IMR-90 (cell line): ENCODE measurements around the gene SASH3. TPM values are rescaled to one million over a fixed set of nuclear protein-coding genes. Genes with fewer than 3 reads are reported as not detected.

Experiments used
- ATAC-seq: fragments of 200-7000 bp; cut with Tn5 transposase; 2 replicates; pipeline ENCODE4 v1.9.1; 2020; ENCODE audit warnings: low read depth, mild to moderate bottlenecking, moderate library complexity
- BruUV-seq: library from RNA; stranded (reverse); fragments of 400-500 nt; replicated peaks from 2 replicates; lab custom pipeline; 2021; lab: Mats Ljungman, UMichigan
- CTCF ChIA-PET: fragments of 300-600 bp; formaldehyde crosslinking; extraction: SDS; loops from one replicate; lab custom pipeline; 2021; ENCODE audit warnings: antibody characterized with exemption; lab: Yijun Ruan, JAX
- POLR2A ChIA-PET: fragments of 300-600 bp; sonication (Branson Sonifier 250); formaldehyde crosslinking; loops from one replicate; lab custom pipeline; 2022; ENCODE audit warnings: antibody characterized with exemption; ENCODE audit not compliant: unreplicated experiment; lab: Charles Lee
- DNase-seq: peaks from one replicate; pipeline ENCODE4 v3.0.0; 2013
- H2AFZ ChIP-seq: replicated peaks from 2 replicates; pipeline ENCODE3; 2013; ENCODE audit warnings: low read length, mild to moderate bottlenecking; ENCODE audit not compliant: poor library complexity
- H2AK5ac ChIP-seq: 2 replicates; pipeline ENCODE4 v1.6.1; 2013; ENCODE audit warnings: low read depth, low read length, inconsistent platforms
- H2AK9ac ChIP-seq: replicated peaks from 2 replicates; pipeline ENCODE3; 2013; ENCODE audit warnings: mild to moderate bottlenecking, low read depth, low read length, moderate library complexity; ENCODE audit not compliant: poor library complexity
- H2BK120ac ChIP-seq: 2 replicates; pipeline ENCODE4 v1.6.1; 2013; ENCODE audit warnings: low read depth, low read length, inconsistent platforms
- H2BK15ac ChIP-seq: 3 replicates; pipeline ENCODE4 v1.6.1; 2013; ENCODE audit warnings: low read depth, low read length, inconsistent platforms
- H2BK20ac ChIP-seq: 2 replicates; pipeline ENCODE4 v1.6.1; 2013; ENCODE audit warnings: low read depth, mild to moderate bottlenecking, inconsistent platforms, low read length, moderate library complexity
- H2BK5ac ChIP-seq: 2 replicates; pipeline ENCODE4 v1.6.1; 2013; ENCODE audit warnings: mild to moderate bottlenecking, low read depth, low read length, inconsistent platforms; ENCODE audit not compliant: poor library complexity, severe bottlenecking
- H3K14ac ChIP-seq: replicated peaks from 2 replicates; pipeline ENCODE4 v1.6.1; 2013; ENCODE audit warnings: low read depth, low read length, inconsistent platforms
- H3K18ac ChIP-seq: 2 replicates; pipeline ENCODE4 v1.6.1; 2013; ENCODE audit warnings: low read depth, low read length, control low read depth
- H3K23ac ChIP-seq: 2 replicates; pipeline ENCODE4 v1.6.1; 2013; ENCODE audit warnings: low read depth, low read length, inconsistent platforms
- H3K27ac ChIP-seq: 2 replicates; pipeline ENCODE4 v1.5.1; 2013; ENCODE audit warnings: mild to moderate bottlenecking, control low read depth, low read length; ENCODE audit not compliant: insufficient read depth
- H3K27me3 ChIP-seq: 2 replicates; pipeline ENCODE4 v1.6.1; 2013; ENCODE audit warnings: low read length; ENCODE audit not compliant: control insufficient read depth, insufficient read depth
- H3K36me3 ChIP-seq: 2 replicates; pipeline ENCODE4 v1.6.1; 2013; ENCODE audit warnings: low read length, mixed read lengths; ENCODE audit not compliant: control insufficient read depth, insufficient read depth
- H3K4ac ChIP-seq: 2 replicates; pipeline ENCODE4 v1.6.1; 2013; ENCODE audit warnings: low read depth, low read length, inconsistent platforms
- H3K4me1 ChIP-seq: 2 replicates; pipeline ENCODE4 v1.6.1; 2013; ENCODE audit warnings: low read length, mixed read lengths; ENCODE audit not compliant: control insufficient read depth, insufficient read depth
- H3K4me2 ChIP-seq: 2 replicates; pipeline ENCODE4 v1.6.1; 2013; ENCODE audit warnings: low read depth, mild to moderate bottlenecking, control low read depth, low read length, moderate library complexity
- H3K4me3 ChIP-seq: 2 replicates; pipeline ENCODE4 v1.5.1; 2013; ENCODE audit warnings: low read depth, mild to moderate bottlenecking, control low read depth, low read length, moderate library complexity; ENCODE audit not compliant: insufficient read depth
- H3K56ac ChIP-seq: 2 replicates; pipeline ENCODE4 v1.6.1; 2013; ENCODE audit warnings: low read length, inconsistent platforms; ENCODE audit not compliant: insufficient read depth; ENCODE audit errors: extremely low read depth
- H3K79me1 ChIP-seq, 2 experiments: 2 replicates each; pipeline ENCODE4 v1.6.1; 2013; ENCODE audit warnings: low read length in 2 of 2, inconsistent platforms in 1 of 2, low read depth in 1 of 2
- H3K9ac ChIP-seq: 2 replicates; pipeline ENCODE4 v1.6.1; 2013; ENCODE audit warnings: low read depth, low read length, control low read depth
- H3K9me1 ChIP-seq: 2 replicates; pipeline ENCODE4 v1.6.1; 2013; ENCODE audit warnings: low read length, inconsistent platforms; ENCODE audit not compliant: insufficient read depth
- H3K9me3 ChIP-seq: 2 replicates; pipeline ENCODE4 v1.6.1; 2013; ENCODE audit warnings: low read length; ENCODE audit not compliant: control insufficient read depth, insufficient read depth
- H4K20me1 ChIP-seq: 2 replicates; pipeline ENCODE4 v1.6.1; 2013; ENCODE audit warnings: low read length, inconsistent platforms; ENCODE audit not compliant: insufficient read depth
- H4K5ac ChIP-seq: 2 replicates; pipeline ENCODE4 v1.6.1; 2013; ENCODE audit warnings: mild to moderate bottlenecking, low read depth, low read length, control low read depth
- H4K8ac ChIP-seq, 2 experiments: 2 replicates each; pipeline ENCODE4 v1.6.1; 2013; ENCODE audit warnings: low read depth in 2 of 2, low read length in 2 of 2, control low read depth in 1 of 2, inconsistent platforms in 1 of 2
- H4K91ac ChIP-seq: 2 replicates; pipeline ENCODE4 v1.6.1; 2013; ENCODE audit warnings: low read depth, low read length, inconsistent platforms; ENCODE audit not compliant: insufficient read depth
- BHLHE40 ChIP-seq: fragments of 150-350 bp; IDR thresholded peaks from 2 replicates; pipeline ENCODE4 v1.6.1; 2016; ENCODE audit warnings: mild to moderate bottlenecking, low read depth, low read length
- CEBPB ChIP-seq: IDR thresholded peaks from 2 replicates; pipeline ENCODE4 v1.6.1; 2012; ENCODE audit warnings: low read depth, low read length, improper control_type of control experiment
- CHD1 ChIP-seq: IDR thresholded peaks from 2 replicates; pipeline ENCODE4 v1.6.1; 2012; ENCODE audit warnings: low read depth, low read length, improper control_type of control experiment
- ELK1 ChIP-seq: fragments of 150-350 bp; IDR thresholded peaks from 2 replicates; pipeline ENCODE4 v1.6.1; 2016; ENCODE audit warnings: low read depth, mild to moderate bottlenecking, low read length, moderate library complexity, borderline replicate concordance
- FOS ChIP-seq: fragments of 150-350 bp; IDR thresholded peaks from 2 replicates; pipeline ENCODE4 v1.6.1; 2016; ENCODE audit warnings: low read depth, low read length
- MAFK ChIP-seq: IDR thresholded peaks from 2 replicates; pipeline ENCODE4 v1.6.1; 2012; ENCODE audit warnings: low read depth, low read length, improper control_type of control experiment
- MAZ ChIP-seq: IDR thresholded peaks from 2 replicates; pipeline ENCODE4 v1.6.1; 2012; ENCODE audit warnings: low read depth, mild to moderate bottlenecking, low read length, improper control_type of control experiment, moderate library complexity, borderline replicate concordance
- NFE2L2 ChIP-seq: fragments of 150-350 bp; IDR thresholded peaks from 2 replicates; pipeline ENCODE4 v1.6.1; 2016; ENCODE audit warnings: low read depth, mild to moderate bottlenecking, low read length
- POLR2A ChIP-seq: IDR thresholded peaks from 2 replicates; pipeline ENCODE4 v1.6.1; 2012; ENCODE audit warnings: mild to moderate bottlenecking, low read depth, low read length
- RAD21 ChIP-seq: IDR thresholded peaks from 2 replicates; pipeline ENCODE4 v1.6.1; 2012; ENCODE audit warnings: low read length, improper control_type of control experiment
- RFX5 ChIP-seq: IDR thresholded peaks from 2 replicates; pipeline ENCODE4 v1.8.0; 2012; ENCODE audit warnings: low read depth, mild to moderate bottlenecking, low read length, moderate library complexity
- WGBS, 2 experiments: methylation state at CpG; one replicate each; pipeline versions ENCODE4 v1.1.5 to v1.1.7; 2013; ENCODE audit warnings: missing lambda C conversion rate in 2 of 2; ENCODE audit not compliant: insufficient read length in 1 of 2; ENCODE audit errors: extremely low coverage in 2 of 2; 5-methylcytosine and 5-hydroxymethylcytosine counted together
- dilution Hi-C: fragments of 300-500 bp; cut with HindIII; formaldehyde crosslinking; loops from one replicate; pipeline ENCODE4 v1.14.3; 2018; ENCODE audit warnings: low sequenced_read_pairs; ENCODE audit not compliant: unreplicated experiment
- in situ Hi-C: fragments of 300-500 bp; cut with MboI; formaldehyde crosslinking; loops from 3 replicates; pipeline ENCODE4 v1.14.3; 2019; ENCODE audit warnings: low sequenced_read_pairs, inconsistent platforms, mixed read lengths
- intact Hi-C: fragments of 100-400 bp; cut with micrococcal nuclease; formaldehyde crosslinking; loops from 2 replicates; pipeline ENCODE4 v1.10.0; 2022
- polyA plus RNA-seq, 3 experiments: library from polyadenylated mRNA; depleted of rRNA; stranded (reverse); fragments of >200 nt; gene quantifications; 2 replicates each; pipeline ENCODE4 v1.2.3, GENCODE V29; 2012; ENCODE audit warnings: low replicate concordance in 1 of 3
- total RNA-seq: library from RNA; depleted of rRNA; stranded (reverse); fragments of >200 nt; gene quantifications from 2 replicates; pipeline ENCODE4 v1.2.3, GENCODE V29; 2012
- TF ChIP-seq, protein P1 (sequence below): conservative IDR thresholded peaks from 2 replicates; pipeline ENCODE4 v1.5.1; 2012; ENCODE audit warnings: mild to moderate bottlenecking, low read depth, low read length, improper control_type of control experiment

SASH3 gene
- total and polyA plus RNA-seq, 2 of the 4 experiments (the other 2 are of a cell fraction) = not detected

DNA sequence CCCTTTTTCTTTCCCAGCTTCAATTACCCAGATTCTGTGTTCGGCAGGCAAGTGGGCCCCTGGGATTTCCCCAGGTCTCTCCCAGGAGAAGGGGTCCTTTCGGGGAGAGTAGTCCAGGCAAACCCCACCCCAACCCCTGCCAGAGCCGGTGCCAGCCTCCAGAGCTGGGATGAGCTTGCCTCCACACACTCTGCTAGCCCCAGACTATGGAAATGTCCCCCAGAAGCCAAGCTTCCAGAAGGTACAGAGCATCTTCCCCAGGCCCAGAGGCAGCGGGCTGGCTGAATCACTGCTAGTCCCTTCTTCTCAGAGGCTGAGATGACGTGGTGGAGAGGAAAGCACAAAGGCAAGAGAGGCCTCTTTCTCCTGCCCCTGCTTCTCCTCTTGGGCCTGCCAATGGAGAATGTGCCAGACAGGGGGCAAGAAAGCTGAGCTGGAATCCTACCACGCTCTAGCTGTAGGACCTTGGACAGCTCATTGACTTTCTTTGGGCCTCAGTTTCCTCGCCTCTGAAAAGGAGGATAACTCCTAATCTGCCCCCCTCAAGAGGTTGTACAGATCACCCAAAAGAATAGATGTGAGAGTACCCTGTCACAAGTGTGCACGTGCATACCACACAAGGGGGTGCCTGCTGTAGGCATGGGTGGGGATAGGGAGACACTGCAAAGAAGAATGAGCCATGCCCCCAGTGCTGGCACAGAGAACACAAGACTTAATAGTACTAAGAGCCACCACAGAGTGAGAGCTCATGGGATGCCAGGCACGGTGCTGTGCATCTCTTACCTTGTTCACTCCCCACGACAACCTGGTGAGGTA is 2.1 kb downstream of the SASH3 start:
- ChIA-PET POLR2A (no interaction called here), CTCF (no interaction called here)

More for the DNA sequence above, 2.1 kb downstream of the SASH3 start:
- Histone ChIP-seq H2BK20ac (no peak overlapping the region), H2AFZ (no peak overlapping the region), H4K5ac (no peak overlapping the region), H3K27me3 (peaks cover 22% of the 10 kb centered on the region), H3K4me2 (no peak overlapping the region), H2BK15ac (no peak overlapping the region), H2BK5ac (no peak overlapping the region), H3K9ac (no peak overlapping the region), H3K79me1 (no peaks in the 10 kb centered on the region), H3K27ac (no peak overlapping the region), H3K4ac (no peak overlapping the region), H3K9me1 (no peaks in the 10 kb centered on the region), H4K91ac (no peak overlapping the region), H2BK120ac (no peak overlapping the region), H3K56ac (no peak overlapping the region), H2AK9ac (no peak overlapping the region), H3K14ac (no peak overlapping the region), H3K18ac (no peak overlapping the region), H4K20me1 (no peaks in the 10 kb centered on the region; the same call in 1 of the 2 replicates), H3K23ac (no peak overlapping the region), H4K8ac (no peak overlapping the region), H3K4me1 (no peaks in the 10 kb centered on the region), H3K36me3 (no peaks in the 10 kb centered on the region), H3K9me3 (peaks cover 3% of the 10 kb centered on the region; the same call in 1 of the 2 replicates), H2AK5ac (no peak overlapping the region), H3K4me3 (no peak overlapping the region)
- intact Hi-C loops (no loop called here), dilution Hi-C loops (no loop called here), in situ Hi-C loops (no loop called here)
- TF ChIP-seq BHLHE40 (no peak), ELK1 (no peak), FOS (no peak), MAFK (no peak), CHD1 (no peak), RAD21 (no peak), CEBPB (no peak), MAZ (no peak), NFE2L2 (no peak), POLR2A (no peak), RFX5 (no peak)
- TF ChIP-seq, protein P1, sequence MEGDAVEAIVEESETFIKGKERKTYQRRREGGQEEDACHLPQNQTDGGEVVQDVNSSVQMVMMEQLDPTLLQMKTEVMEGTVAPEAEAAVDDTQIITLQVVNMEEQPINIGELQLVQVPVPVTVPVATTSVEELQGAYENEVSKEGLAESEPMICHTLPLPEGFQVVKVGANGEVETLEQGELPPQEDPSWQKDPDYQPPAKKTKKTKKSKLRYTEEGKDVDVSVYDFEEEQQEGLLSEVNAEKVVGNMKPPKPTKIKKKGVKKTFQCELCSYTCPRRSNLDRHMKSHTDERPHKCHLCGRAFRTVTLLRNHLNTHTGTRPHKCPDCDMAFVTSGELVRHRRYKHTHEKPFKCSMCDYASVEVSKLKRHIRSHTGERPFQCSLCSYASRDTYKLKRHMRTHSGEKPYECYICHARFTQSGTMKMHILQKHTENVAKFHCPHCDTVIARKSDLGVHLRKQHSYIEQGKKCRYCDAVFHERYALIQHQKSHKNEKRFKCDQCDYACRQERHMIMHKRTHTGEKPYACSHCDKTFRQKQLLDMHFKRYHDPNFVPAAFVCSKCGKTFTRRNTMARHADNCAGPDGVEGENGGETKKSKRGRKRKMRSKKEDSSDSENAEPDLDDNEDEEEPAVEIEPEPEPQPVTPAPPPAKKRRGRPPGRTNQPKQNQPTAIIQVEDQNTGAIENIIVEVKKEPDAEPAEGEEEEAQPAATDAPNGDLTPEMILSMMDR = no peak
- DNase-seq (no peak), ATAC-seq (no peak)
- WGBS, 2 experiments = no CpG with 5 or more reads among the region's 10 CpGs
- no TSS peak for BruUV-seq
